Effector CD8-positive, alpha-beta T cell (primary cell): Measurements from ENCODE around the gene AOAH.

Source experiments
- DNase-seq: peaks from one replicate; lab custom pipeline; 2025; lab: John Stamatoyannopoulos, UW

Gene AOAH

DNA sequence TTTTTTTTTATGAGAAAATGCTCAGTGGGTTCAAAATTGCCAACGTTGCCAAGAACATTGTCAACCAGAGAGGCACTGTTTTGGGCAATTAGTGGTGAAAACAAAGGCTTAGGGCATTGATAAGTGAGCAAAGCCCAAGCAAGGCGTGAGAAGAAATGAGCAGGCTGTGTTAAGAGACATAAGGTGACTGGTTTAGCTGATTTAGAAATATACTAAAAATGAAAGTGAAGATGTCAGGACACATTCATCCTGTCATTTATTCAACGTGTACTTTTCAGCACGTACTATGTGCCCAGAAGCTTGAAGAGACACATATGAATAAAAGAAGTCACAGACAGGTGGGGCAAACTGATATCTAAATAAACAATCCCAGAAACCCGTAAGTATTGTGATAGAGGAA is 31.8 kb downstream of the AOAH start:
- no peak for DNase-seq

- DNase-seq = no peak
Measured at GRCh38 chr7:36691983-36692382, 32.3 kb downstream of the AOAH start.

GRCh38 chr7:36690514-36691187 is 33.6 kb downstream of the AOAH start:
- DNase-seq = no peak

GRCh38 chr7:36690041-36690440 is 34.3 kb downstream of the AOAH start:
- no peak for DNase-seq

DNA sequence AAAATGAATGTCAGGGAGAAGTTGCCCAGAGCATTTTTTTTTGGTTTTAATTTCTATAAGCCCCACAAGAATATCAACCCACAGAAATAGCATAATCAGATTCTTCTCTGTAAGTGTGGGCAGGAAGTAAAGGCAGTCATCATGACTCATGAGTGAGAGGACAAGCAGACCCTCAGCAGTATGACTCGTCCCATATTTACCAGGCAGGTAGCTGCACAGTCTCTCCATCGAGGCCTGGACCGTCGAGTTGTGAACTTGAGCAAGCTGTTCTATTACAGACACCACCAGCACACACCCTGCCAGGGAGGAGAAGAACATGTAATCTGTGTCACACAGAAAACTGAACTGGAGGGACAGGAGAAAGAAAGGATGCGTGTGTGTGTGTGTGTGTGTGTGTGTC is 37.8 kb downstream of the AOAH start:
- no peak for DNase-seq

DNA sequence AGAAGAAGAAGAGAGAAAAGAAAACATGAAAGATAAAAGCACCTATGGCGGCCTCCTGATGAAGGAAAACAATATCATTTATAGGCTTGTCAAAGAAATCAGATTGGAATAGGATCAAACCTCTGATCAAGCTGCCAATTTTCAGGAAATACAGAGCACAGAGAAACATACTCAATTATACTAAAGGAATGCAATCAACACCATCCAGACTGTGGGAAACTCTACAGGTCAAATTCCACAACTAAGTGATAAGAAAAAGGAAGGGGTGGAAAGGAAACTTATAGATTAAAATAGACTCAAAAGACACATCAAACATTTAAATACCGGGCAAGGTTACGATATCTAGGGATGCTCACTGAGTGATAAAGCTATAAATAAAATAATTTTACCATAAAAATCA is 39.3 kb downstream of the AOAH start:
- no peak for DNase-seq

GRCh38 chr7:36683695-36684357 is 40.5 kb downstream of the AOAH start:
- DNase-seq = no peak

GRCh38 chr7:36683111-36683510 is 41.2 kb downstream of the AOAH start:
- no peak for DNase-seq

DNA sequence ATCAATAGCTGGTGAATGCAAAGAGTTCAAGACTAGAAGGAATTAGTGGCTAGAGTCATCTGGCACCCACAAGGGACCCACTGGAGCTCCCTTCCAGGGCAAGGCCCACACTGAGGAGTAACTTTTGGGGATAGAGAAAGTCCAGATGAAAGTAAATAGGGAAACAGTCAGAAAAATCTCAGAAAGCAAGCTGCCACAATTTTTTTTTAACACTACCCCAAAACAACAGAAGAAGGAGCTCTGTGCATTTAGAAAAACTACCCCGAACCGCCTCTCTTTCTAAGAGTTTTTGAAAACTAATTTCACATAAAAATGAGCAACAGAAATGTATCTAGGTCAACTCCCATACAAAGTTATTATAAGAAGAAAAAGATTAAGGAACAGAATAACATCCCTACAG is 42.2 kb downstream of the AOAH start:
- DNase-seq = no peak

DNA sequence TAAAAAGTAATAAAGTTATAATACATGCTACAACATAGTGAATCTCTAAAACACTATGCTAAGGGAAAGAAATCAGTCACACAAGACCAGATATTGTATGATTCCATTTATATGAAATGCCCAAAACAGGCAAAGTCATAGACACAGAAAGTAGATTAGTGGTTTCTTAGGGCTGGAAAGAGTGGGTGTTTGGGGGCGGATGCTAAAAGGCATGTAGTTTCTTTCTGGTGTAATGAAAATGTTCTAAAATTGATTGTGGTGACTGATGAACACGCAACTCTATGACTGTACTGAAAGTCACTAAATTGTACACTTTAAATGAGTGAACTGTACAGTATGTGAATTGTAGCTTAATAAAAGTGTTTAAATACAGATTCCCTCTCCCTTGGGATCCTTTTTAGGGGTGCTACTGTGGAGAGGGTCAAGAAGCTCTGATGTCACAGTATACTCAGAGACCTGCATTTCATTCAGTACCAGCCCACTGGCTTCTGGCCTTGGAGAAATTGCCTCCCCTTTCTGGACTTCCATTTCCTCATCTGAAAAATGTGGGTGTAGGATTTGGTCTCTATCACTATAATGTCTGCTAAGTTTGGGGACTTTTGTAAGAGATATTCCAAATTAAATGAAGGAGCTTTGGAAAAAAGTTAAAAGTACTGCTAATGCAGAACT is 46.4 kb downstream of the AOAH start:
- no peak for DNase-seq

DNA sequence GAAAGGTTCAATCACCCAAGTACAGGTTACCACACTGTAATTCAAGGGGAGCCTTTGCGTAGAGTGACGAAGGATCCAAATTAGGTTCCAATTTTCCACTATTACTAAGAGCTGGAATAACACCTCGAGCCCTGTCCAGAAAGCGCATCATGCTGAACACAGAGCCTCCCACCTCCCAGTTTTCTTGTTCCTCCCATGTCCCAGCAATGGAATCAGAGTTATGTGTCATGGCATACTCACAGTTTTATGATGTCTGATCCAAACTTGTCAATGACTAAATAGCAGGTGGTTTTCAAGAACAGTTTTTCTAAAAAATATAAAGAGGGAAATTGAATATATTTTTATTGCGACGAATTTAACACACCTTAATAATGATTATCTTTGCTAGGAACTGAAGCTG is 50.6 kb downstream of the AOAH start:
- no peak for DNase-seq

DNA sequence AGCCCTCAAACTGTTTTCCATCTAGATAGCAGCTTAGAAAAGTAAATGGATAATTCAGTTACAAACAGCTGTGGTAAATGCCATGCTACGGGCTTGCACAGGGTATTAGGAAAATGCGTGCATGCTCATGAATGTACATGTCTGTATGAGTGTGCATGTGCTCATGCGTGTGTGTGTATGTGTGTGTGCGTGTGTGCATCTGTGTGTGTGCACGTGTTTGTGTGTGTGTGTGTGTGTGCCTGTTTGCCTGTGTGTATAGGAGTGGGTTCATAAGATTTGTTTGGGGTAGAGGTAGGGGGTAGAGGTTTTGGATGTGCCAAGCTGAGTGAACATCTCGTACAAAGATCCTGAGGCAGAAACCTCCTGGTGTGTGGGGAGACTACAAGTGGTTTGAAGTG is 52.9 kb downstream of the AOAH start:
- no peak for DNase-seq

- peak; percentile 49 for DNase-seq
Measured at GRCh38 chr7:36670585-36671431, 53.5 kb downstream of the AOAH start.

GRCh38 chr7:36668750-36669149 is 55.5 kb downstream of the AOAH start:
- DNase-seq = no peak

- no peak for DNase-seq
Measured at GRCh38 chr7:36668080-36668479, 56.2 kb downstream of the AOAH start.

- no peak for DNase-seq
Measured at GRCh38 chr7:36667007-36667745, 57.1 kb downstream of the AOAH start.

- no peak for DNase-seq
Measured at GRCh38 chr7:36663481-36663880, 60.8 kb downstream of the AOAH start.

DNA sequence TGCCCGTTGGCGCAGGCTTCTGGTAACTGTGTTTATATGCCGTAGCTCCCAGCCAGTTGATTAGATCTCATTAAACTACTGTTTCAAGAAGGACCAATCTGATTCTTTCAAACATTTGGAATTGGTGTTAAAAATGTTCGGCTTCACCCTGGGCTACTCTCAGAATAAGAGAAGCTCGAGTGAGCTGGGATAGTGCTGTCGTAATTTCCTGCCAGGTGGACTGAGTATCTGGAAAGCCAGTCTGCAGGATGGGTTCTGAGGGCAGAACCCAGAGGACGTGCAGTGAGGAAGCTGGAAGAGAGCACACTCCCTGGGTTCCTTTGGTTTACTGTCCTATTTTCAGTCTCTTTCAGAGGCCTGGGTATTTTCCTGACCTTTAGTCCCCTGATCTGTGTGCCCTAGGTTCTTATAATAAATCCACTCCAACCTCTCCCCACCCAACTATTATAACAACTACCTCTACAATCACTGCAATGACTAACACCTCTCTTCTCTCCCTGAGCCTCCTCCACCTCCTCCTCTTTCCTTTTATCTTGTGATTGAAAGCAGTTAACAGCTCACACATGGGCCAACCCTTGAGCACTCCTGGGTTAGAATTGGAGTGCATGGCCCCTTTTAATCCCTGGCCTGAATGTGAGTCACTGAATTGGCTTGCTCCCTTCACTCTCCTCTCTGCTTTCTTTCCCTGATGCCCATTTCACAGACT is 63.0 kb downstream of the AOAH start:
- no peak for DNase-seq

DNA sequence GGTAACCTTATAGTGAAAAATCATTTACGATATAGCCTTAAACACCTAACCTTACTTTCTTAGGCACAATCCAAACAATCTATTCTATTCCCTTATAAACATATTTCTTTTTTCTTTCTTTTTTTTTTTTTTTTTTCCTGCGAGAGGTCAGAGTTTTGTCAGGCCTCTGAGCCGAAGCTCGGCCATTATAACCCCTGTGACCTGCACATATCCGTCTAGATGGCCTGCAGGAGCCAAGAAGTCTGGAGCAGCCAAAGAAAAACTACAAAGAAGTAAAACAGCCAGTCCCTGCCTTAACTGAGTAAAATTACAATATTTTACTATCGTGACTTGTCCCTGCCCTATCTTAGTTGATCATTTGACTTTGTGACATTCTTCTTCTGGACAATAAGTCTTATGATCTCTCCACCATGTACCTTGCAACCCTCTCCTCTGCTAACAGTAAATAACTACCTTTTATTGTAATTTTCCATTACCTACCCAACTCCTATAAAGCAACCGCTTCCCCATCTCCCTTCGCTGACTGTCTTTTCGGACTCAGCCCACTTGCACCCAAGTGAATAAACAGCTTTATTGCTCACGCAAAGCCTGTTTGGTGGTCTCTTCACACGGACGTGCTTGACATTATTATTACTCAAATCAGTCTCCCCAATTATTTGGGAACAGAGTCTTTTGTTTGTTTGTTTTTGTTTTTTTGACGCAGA is 64.5 kb downstream of the AOAH start:
- DNase-seq = no peak

GRCh38 chr7:36659172-36659516 is 65.2 kb downstream of the AOAH start:
- no peak for DNase-seq
